Suprapubic skin (tissue), 3 donors: Measurements from ENCODE around the gene KLF16.

Source experiments
- POLR2A ChIP-seq, 2 donors: fragments of 450-650 bp; IDR thresholded peaks; one replicate each; pipeline ENCODE4 v1.6.1; 2017; ENCODE audit warnings: antibody characterized with exemption in 2 of 2, mild to moderate bottlenecking in 2 of 2, moderate library complexity in 2 of 2
- TF ChIP-seq, protein P1 (sequence below), 2 donors: fragments of 200-600 bp in 1 of 2; fragments of 450-650 bp in 1 of 2; sonication (generic) in 1 of 2; IDR thresholded peaks; one replicate each; pipeline ENCODE4 v1.5.1; 2016 to 2019; ENCODE audit warnings: antibody characterized with exemption in 2 of 2, mild to moderate bottlenecking in 1 of 2, moderate library complexity in 1 of 2

DNA sequence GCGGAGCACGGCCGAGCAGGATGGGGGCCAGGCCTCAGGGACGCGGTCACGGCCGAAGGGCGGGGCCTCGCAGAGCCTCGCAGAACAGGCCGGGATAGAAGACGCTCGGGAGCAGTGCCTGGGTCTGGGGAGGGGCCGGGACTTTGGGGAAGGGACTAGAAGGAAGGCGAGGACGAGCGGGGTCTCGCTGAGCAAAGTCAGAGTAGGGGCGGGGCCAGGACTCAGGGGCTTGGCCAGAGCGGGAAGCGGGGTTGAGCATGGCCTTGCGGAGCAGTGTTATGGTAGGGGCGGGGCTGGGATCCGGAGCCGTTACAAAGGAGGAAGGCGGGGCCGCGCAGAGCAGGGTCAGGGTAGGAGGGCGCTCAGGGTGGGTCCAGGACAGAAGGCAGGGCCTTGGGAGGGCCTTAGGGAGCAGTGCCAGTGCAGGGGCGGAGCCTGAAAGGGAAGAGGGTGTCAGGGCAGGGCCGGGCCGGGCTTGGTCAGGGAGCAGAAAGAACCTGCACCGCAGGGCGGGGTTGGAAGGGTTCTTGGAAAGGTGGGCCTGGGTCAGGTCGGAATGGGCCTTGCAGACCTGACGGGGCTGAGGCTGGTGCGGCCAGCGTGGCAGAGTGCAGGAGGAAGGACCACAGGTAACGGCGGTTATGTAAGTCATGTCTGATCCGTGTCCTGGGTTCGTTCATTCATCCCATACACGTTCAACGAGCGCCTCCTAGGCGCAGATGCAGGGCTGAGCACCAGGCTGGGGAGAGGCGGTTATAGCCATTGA lies 50.8 kb downstream of the KLF16 start:
- TF ChIP-seq, protein P1, sequence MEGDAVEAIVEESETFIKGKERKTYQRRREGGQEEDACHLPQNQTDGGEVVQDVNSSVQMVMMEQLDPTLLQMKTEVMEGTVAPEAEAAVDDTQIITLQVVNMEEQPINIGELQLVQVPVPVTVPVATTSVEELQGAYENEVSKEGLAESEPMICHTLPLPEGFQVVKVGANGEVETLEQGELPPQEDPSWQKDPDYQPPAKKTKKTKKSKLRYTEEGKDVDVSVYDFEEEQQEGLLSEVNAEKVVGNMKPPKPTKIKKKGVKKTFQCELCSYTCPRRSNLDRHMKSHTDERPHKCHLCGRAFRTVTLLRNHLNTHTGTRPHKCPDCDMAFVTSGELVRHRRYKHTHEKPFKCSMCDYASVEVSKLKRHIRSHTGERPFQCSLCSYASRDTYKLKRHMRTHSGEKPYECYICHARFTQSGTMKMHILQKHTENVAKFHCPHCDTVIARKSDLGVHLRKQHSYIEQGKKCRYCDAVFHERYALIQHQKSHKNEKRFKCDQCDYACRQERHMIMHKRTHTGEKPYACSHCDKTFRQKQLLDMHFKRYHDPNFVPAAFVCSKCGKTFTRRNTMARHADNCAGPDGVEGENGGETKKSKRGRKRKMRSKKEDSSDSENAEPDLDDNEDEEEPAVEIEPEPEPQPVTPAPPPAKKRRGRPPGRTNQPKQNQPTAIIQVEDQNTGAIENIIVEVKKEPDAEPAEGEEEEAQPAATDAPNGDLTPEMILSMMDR (IDR thresholded peaks at IDR 0.05), result peak in 1 of 2 donors; percentile 40
- TF ChIP-seq POLR2A (IDR thresholded peaks at IDR 0.05), result no peak
